Measurements from ENCODE around the gene EIF3L. TPM values are rescaled to one million over a fixed set of nuclear protein-coding genes. Genes with fewer than 3 reads are reported as not detected.

The EIF3L gene
- total and polyA plus RNA-seq, 11 donors: 111 to 456 (median 357) TPM

DNA sequence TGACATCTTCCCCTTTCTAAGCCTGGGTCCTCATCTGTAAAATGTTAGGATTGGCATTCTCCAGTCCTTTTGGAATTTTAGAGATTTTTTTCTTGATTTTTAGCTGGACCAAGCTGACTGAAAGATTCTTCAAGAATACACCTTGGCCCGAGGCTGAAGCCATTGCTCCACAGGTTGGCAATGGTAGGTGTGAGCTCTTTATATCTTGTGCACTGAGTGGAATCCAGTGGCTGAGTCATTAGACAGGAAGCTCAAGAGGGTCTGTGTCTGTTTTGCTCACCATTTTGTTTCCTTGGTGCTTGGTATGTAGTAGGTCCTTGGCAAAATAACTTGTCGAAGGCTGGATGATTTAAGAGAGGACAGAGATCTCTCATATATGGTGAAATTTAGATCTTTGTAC is 6.2 kb downstream of the EIF3L start:
- WGBS, 4 donors: 76 to 95% (median 91%) methylated on average over 2 of the region's 2 CpGs
- intact Hi-C loops (cut with DNase I): no loop called here
- TF ChIP-seq, protein P1, sequence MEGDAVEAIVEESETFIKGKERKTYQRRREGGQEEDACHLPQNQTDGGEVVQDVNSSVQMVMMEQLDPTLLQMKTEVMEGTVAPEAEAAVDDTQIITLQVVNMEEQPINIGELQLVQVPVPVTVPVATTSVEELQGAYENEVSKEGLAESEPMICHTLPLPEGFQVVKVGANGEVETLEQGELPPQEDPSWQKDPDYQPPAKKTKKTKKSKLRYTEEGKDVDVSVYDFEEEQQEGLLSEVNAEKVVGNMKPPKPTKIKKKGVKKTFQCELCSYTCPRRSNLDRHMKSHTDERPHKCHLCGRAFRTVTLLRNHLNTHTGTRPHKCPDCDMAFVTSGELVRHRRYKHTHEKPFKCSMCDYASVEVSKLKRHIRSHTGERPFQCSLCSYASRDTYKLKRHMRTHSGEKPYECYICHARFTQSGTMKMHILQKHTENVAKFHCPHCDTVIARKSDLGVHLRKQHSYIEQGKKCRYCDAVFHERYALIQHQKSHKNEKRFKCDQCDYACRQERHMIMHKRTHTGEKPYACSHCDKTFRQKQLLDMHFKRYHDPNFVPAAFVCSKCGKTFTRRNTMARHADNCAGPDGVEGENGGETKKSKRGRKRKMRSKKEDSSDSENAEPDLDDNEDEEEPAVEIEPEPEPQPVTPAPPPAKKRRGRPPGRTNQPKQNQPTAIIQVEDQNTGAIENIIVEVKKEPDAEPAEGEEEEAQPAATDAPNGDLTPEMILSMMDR (IDR thresholded peaks at IDR 0.05): no peak
- TF ChIP-seq POLR2A (IDR thresholded peaks at IDR 0.05): no peak
- Histone ChIP-seq H3K27ac (peak overlapping the region in 4 of 12 donors; percentile 5 to 52 (median 29)), H3K4me1 (peaks cover 0 to 52% (median 12%) of the 10 kb centered on the region in 12 donors), H3K36me3 (peaks cover 2 to 100% (median 94%) of the 10 kb centered on the region in 9 donors), H3K9me3 (no peaks in the 10 kb centered on the region), H3K4me3 (no peak overlapping the region), H3K27me3 (no peaks in the 10 kb centered on the region)
- DNase-seq (no peak), ATAC-seq (peak in 1 of 4 donors; percentile 39)

DNA sequence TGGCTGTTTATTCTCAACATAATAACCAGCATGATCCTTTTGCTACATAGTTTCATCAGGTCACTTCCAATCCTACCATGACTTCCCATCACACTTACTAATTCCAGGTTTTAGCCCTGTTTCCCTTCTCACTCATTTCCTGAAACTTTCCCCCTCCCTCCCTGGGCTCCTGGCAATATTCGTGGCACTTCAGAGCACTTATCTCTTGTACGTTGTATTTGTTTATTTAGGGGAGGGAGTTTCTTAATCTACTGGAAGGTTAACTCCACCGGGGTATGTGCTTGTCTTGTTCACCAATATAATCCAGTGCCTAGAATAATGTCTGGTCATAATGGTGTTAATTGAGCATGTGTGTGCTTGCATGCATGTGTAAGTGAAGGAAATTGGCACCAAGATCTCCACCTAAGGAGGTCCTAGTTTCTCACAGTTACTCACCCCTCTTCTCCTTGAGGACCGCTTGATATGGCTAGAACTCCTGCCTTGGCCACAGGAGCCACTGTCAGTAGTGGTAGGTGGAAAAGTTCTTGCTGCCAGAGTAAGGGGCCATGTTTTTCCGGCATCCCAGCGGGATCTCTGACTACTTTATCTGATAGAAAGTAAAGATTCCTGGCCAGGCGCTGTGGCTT is 11.7 kb downstream of the EIF3L start:
- intact Hi-C loops (cut with DNase I): no loop called here
- TF ChIP-seq, protein P1 (IDR thresholded peaks at IDR 0.05): no peak
- TF ChIP-seq POLR2A (IDR thresholded peaks at IDR 0.05): no peak
- ATAC-seq: peak in 1 of 4 donors; percentile 35
- peak overlapping the region in 8 of 12 donors; percentile 10 to 76 (median 66) for H3K27ac ChIP-seq
- 61 to 64% (median 63%) methylated on average over 7 of the region's 7 CpGs for WGBS, 4 donors
- no peak overlapping the region for H3K4me3 ChIP-seq
- H3K27me3 ChIP-seq: no peaks in the 10 kb centered on the region
- H3K9me3 ChIP-seq: no peaks in the 10 kb centered on the region
- DNase-seq: no peak
- H3K4me1 ChIP-seq: peaks cover 3 to 49% (median 14%) of the 10 kb centered on the region in 12 donors
- peaks cover 2 to 100% (median 100%) of the 10 kb centered on the region in 9 donors for H3K36me3 ChIP-seq

GRCh38 chr22:37862570-37863325 is 13.5 kb downstream of the EIF3L start:
- Histone ChIP-seq H3K27ac (peak overlapping the region in 11 of 12 donors; percentile 11 to 60 (median 42)), H3K9me3 (no peaks in the 10 kb centered on the region), H3K4me3 (no peak overlapping the region), H3K4me1 (peaks cover 3 to 49% (median 14%) of the 10 kb centered on the region in 12 donors), H3K27me3 (no peaks in the 10 kb centered on the region), H3K36me3 (peaks cover 2 to 100% (median 98%) of the 10 kb centered on the region in 9 donors)
- intact Hi-C loops (cut with DNase I): loop anchor here in 9 of 10 donors (1.0 to 2.0 kb wide), 3 partner anchors 44 to 46 kb away; no protein-coding TSS in a partner anchor
- 56 to 63% (median 59%) methylated on average over 7 of the region's 7 CpGs for WGBS, 4 donors
- ATAC-seq (peak; percentile 28 to 55 (median 41)), DNase-seq (no peak)
- TF ChIP-seq POLR2A (IDR thresholded peaks at IDR 0.05): no peak
- TF ChIP-seq, protein P1 (IDR thresholded peaks at IDR 0.05): no peak

GRCh38 chr22:37865510-37865909 is 16.3 kb downstream of the EIF3L start:
- Histone ChIP-seq H3K27ac (no peak overlapping the region), H3K4me3 (no peak overlapping the region), H3K9me3 (no peaks in the 10 kb centered on the region), H3K27me3 (no peaks in the 10 kb centered on the region), H3K36me3 (peaks cover 0 to 100% (median 96%) of the 10 kb centered on the region in 9 donors), H3K4me1 (peaks cover 3 to 33% (median 9%) of the 10 kb centered on the region in 12 donors)
- intact Hi-C loops (cut with DNase I): loop anchor here in 1 of 10 donors (2.0 kb wide), 1 partner anchor 49 kb away; no protein-coding TSS in a partner anchor
- DNase-seq: no peak
- 81 to 90% (median 85%) methylated on average over 6 of the region's 6 CpGs for WGBS, 4 donors
- TF ChIP-seq, protein P1 (IDR thresholded peaks at IDR 0.05): no peak
- no peak for TF ChIP-seq POLR2A (IDR thresholded peaks at IDR 0.05)
- no peak for ATAC-seq
